HG02610 (cell line): ENCODE data around the gene TMEM220.
"Not testable (repeated sequence)": the region's sequence is repeated elsewhere in the genome, so short reads cannot be mapped to it uniquely, and the experiment has no call there.

Experiments used
- ATAC-seq: cut with Tn5 transposase; IDR thresholded peaks from one replicate; pipeline ENCODE4 v1.9.1; 2021; ENCODE audit warnings: mild to moderate bottlenecking, moderate library complexity; ENCODE audit not compliant: unreplicated experiment

TMEM220 gene

GRCh38 chr17:10755592-10756127 lies 25.8 kb upstream of the TMEM220 start:
- no peak for ATAC-seq

- no peak for ATAC-seq
These were observed 25.2 kb upstream of the TMEM220 start for GRCh38 chr17:10754861-10755591.

- no peak for ATAC-seq
These were observed 24.3 kb upstream of the TMEM220 start for GRCh38 chr17:10754109-10754508.

GRCh38 chr17:10752696-10753095 lies 22.9 kb upstream of the TMEM220 start:
- no peak for ATAC-seq

- no peak for ATAC-seq
These were observed 21.7 kb upstream of the TMEM220 start for GRCh38 chr17:10751563-10751962.

GRCh38 chr17:10750210-10750609 lies 20.4 kb upstream of the TMEM220 start:
- ATAC-seq, result no peak

- ATAC-seq, result no peak
These were observed 18.8 kb upstream of the TMEM220 start for GRCh38 chr17:10748531-10749181.

- ATAC-seq, result no peak
These were observed 15.4 kb upstream of the TMEM220 start for GRCh38 chr17:10745231-10745630.

GRCh38 chr17:10744501-10745000 lies 14.7 kb upstream of the TMEM220 start:
- ATAC-seq, result no peak

GRCh38 chr17:10743316-10744009 lies 13.6 kb upstream of the TMEM220 start:
- ATAC-seq, result no peak

- ATAC-seq, result no peak
These were observed 12.6 kb upstream of the TMEM220 start for GRCh38 chr17:10742431-10742830.

- no peak for ATAC-seq
These were observed 11.8 kb upstream of the TMEM220 start for GRCh38 chr17:10741416-10742135.

GRCh38 chr17:10739386-10739785 lies 9.6 kb upstream of the TMEM220 start:
- ATAC-seq, result no peak

GRCh38 chr17:10738521-10739258 lies 8.9 kb upstream of the TMEM220 start:
- ATAC-seq, result no peak

- no peak for ATAC-seq
These were observed 7.9 kb upstream of the TMEM220 start for GRCh38 chr17:10737736-10738135.

- no peak for ATAC-seq
These were observed 7.4 kb upstream of the TMEM220 start for GRCh38 chr17:10737168-10737622.

GRCh38 chr17:10735821-10736220 lies 6.0 kb upstream of the TMEM220 start:
- no peak for ATAC-seq

GRCh38 chr17:10735251-10735650 lies 5.4 kb upstream of the TMEM220 start:
- ATAC-seq, result no peak

GRCh38 chr17:10733666-10734065 lies 3.8 kb upstream of the TMEM220 start:
- ATAC-seq, result no peak

- ATAC-seq, result not testable (repeated sequence)
These were observed 2.3 kb upstream of the TMEM220 start for GRCh38 chr17:10732121-10732520.
